IMR-90 (cell line): Measurements from ENCODE around the gene C1R. TPM values are rescaled to one million over a fixed set of nuclear protein-coding genes. Genes with fewer than 3 reads are reported as not detected.

Experiments used
- ATAC-seq: fragments of 200-7000 bp; cut with Tn5 transposase; 2 replicates; pipeline ENCODE4 v1.9.1; 2020; ENCODE audit warnings: low read depth, mild to moderate bottlenecking, moderate library complexity
- BruUV-seq: library from RNA; stranded (reverse); fragments of 400-500 nt; replicated peaks from 2 replicates; lab custom pipeline; 2021; lab: Mats Ljungman, UMichigan
- CTCF ChIA-PET: fragments of 300-600 bp; formaldehyde crosslinking; extraction: SDS; loops from one replicate; lab custom pipeline; 2021; ENCODE audit warnings: antibody characterized with exemption; lab: Yijun Ruan, JAX
- POLR2A ChIA-PET: fragments of 300-600 bp; sonication (Branson Sonifier 250); formaldehyde crosslinking; loops from one replicate; lab custom pipeline; 2022; ENCODE audit warnings: antibody characterized with exemption; ENCODE audit not compliant: unreplicated experiment; lab: Charles Lee
- DNase-seq: peaks from one replicate; pipeline ENCODE4 v3.0.0; 2013
- H2AFZ ChIP-seq: replicated peaks from 2 replicates; pipeline ENCODE3; 2013; ENCODE audit warnings: low read length, mild to moderate bottlenecking; ENCODE audit not compliant: poor library complexity
- H2AK5ac ChIP-seq: 2 replicates; pipeline ENCODE4 v1.6.1; 2013; ENCODE audit warnings: low read depth, low read length, inconsistent platforms
- H2AK9ac ChIP-seq: replicated peaks from 2 replicates; pipeline ENCODE3; 2013; ENCODE audit warnings: mild to moderate bottlenecking, low read depth, low read length, moderate library complexity; ENCODE audit not compliant: poor library complexity
- H2BK120ac ChIP-seq: 2 replicates; pipeline ENCODE4 v1.6.1; 2013; ENCODE audit warnings: low read depth, low read length, inconsistent platforms
- H2BK15ac ChIP-seq: 3 replicates; pipeline ENCODE4 v1.6.1; 2013; ENCODE audit warnings: low read depth, low read length, inconsistent platforms
- H2BK20ac ChIP-seq: 2 replicates; pipeline ENCODE4 v1.6.1; 2013; ENCODE audit warnings: low read depth, mild to moderate bottlenecking, inconsistent platforms, low read length, moderate library complexity
- H2BK5ac ChIP-seq: 2 replicates; pipeline ENCODE4 v1.6.1; 2013; ENCODE audit warnings: mild to moderate bottlenecking, low read depth, low read length, inconsistent platforms; ENCODE audit not compliant: poor library complexity, severe bottlenecking
- H3K14ac ChIP-seq: replicated peaks from 2 replicates; pipeline ENCODE4 v1.6.1; 2013; ENCODE audit warnings: low read depth, low read length, inconsistent platforms
- H3K18ac ChIP-seq: 2 replicates; pipeline ENCODE4 v1.6.1; 2013; ENCODE audit warnings: low read depth, low read length, control low read depth
- H3K23ac ChIP-seq: 2 replicates; pipeline ENCODE4 v1.6.1; 2013; ENCODE audit warnings: low read depth, low read length, inconsistent platforms
- H3K27ac ChIP-seq: 2 replicates; pipeline ENCODE4 v1.5.1; 2013; ENCODE audit warnings: mild to moderate bottlenecking, control low read depth, low read length; ENCODE audit not compliant: insufficient read depth
- H3K27me3 ChIP-seq: 2 replicates; pipeline ENCODE4 v1.6.1; 2013; ENCODE audit warnings: low read length; ENCODE audit not compliant: control insufficient read depth, insufficient read depth
- H3K36me3 ChIP-seq: 2 replicates; pipeline ENCODE4 v1.6.1; 2013; ENCODE audit warnings: low read length, mixed read lengths; ENCODE audit not compliant: control insufficient read depth, insufficient read depth
- H3K4ac ChIP-seq: 2 replicates; pipeline ENCODE4 v1.6.1; 2013; ENCODE audit warnings: low read depth, low read length, inconsistent platforms
- H3K4me1 ChIP-seq: 2 replicates; pipeline ENCODE4 v1.6.1; 2013; ENCODE audit warnings: low read length, mixed read lengths; ENCODE audit not compliant: control insufficient read depth, insufficient read depth
- H3K4me2 ChIP-seq: 2 replicates; pipeline ENCODE4 v1.6.1; 2013; ENCODE audit warnings: low read depth, mild to moderate bottlenecking, control low read depth, low read length, moderate library complexity
- H3K4me3 ChIP-seq: 2 replicates; pipeline ENCODE4 v1.5.1; 2013; ENCODE audit warnings: low read depth, mild to moderate bottlenecking, control low read depth, low read length, moderate library complexity; ENCODE audit not compliant: insufficient read depth
- H3K56ac ChIP-seq: 2 replicates; pipeline ENCODE4 v1.6.1; 2013; ENCODE audit warnings: low read length, inconsistent platforms; ENCODE audit not compliant: insufficient read depth; ENCODE audit errors: extremely low read depth
- H3K79me1 ChIP-seq, 2 experiments: 2 replicates each; pipeline ENCODE4 v1.6.1; 2013; ENCODE audit warnings: low read length in 2 of 2, inconsistent platforms in 1 of 2, low read depth in 1 of 2
- H3K9ac ChIP-seq: 2 replicates; pipeline ENCODE4 v1.6.1; 2013; ENCODE audit warnings: low read depth, low read length, control low read depth
- H3K9me1 ChIP-seq: 2 replicates; pipeline ENCODE4 v1.6.1; 2013; ENCODE audit warnings: low read length, inconsistent platforms; ENCODE audit not compliant: insufficient read depth
- H3K9me3 ChIP-seq: 2 replicates; pipeline ENCODE4 v1.6.1; 2013; ENCODE audit warnings: low read length; ENCODE audit not compliant: control insufficient read depth, insufficient read depth
- H4K20me1 ChIP-seq: 2 replicates; pipeline ENCODE4 v1.6.1; 2013; ENCODE audit warnings: low read length, inconsistent platforms; ENCODE audit not compliant: insufficient read depth
- H4K5ac ChIP-seq: 2 replicates; pipeline ENCODE4 v1.6.1; 2013; ENCODE audit warnings: mild to moderate bottlenecking, low read depth, low read length, control low read depth
- H4K8ac ChIP-seq, 2 experiments: 2 replicates each; pipeline ENCODE4 v1.6.1; 2013; ENCODE audit warnings: low read depth in 2 of 2, low read length in 2 of 2, control low read depth in 1 of 2, inconsistent platforms in 1 of 2
- H4K91ac ChIP-seq: 2 replicates; pipeline ENCODE4 v1.6.1; 2013; ENCODE audit warnings: low read depth, low read length, inconsistent platforms; ENCODE audit not compliant: insufficient read depth
- BHLHE40 ChIP-seq: fragments of 150-350 bp; IDR thresholded peaks from 2 replicates; pipeline ENCODE4 v1.6.1; 2016; ENCODE audit warnings: mild to moderate bottlenecking, low read depth, low read length
- CEBPB ChIP-seq: IDR thresholded peaks from 2 replicates; pipeline ENCODE4 v1.6.1; 2012; ENCODE audit warnings: low read depth, low read length, improper control_type of control experiment
- CHD1 ChIP-seq: IDR thresholded peaks from 2 replicates; pipeline ENCODE4 v1.6.1; 2012; ENCODE audit warnings: low read depth, low read length, improper control_type of control experiment
- CTCF ChIP-seq: conservative IDR thresholded peaks from 2 replicates; pipeline ENCODE4 v1.5.1; 2012; ENCODE audit warnings: mild to moderate bottlenecking, low read depth, low read length, improper control_type of control experiment
- ELK1 ChIP-seq: fragments of 150-350 bp; IDR thresholded peaks from 2 replicates; pipeline ENCODE4 v1.6.1; 2016; ENCODE audit warnings: low read depth, mild to moderate bottlenecking, low read length, moderate library complexity, borderline replicate concordance
- FOS ChIP-seq: fragments of 150-350 bp; IDR thresholded peaks from 2 replicates; pipeline ENCODE4 v1.6.1; 2016; ENCODE audit warnings: low read depth, low read length
- MAFK ChIP-seq: IDR thresholded peaks from 2 replicates; pipeline ENCODE4 v1.6.1; 2012; ENCODE audit warnings: low read depth, low read length, improper control_type of control experiment
- MAZ ChIP-seq: IDR thresholded peaks from 2 replicates; pipeline ENCODE4 v1.6.1; 2012; ENCODE audit warnings: low read depth, mild to moderate bottlenecking, low read length, improper control_type of control experiment, moderate library complexity, borderline replicate concordance
- MXI1 ChIP-seq: IDR thresholded peaks from 2 replicates; pipeline ENCODE4 v1.6.1; 2012; ENCODE audit warnings: low read depth, mild to moderate bottlenecking, low read length, moderate library complexity, borderline replicate concordance
- NFE2L2 ChIP-seq: fragments of 150-350 bp; IDR thresholded peaks from 2 replicates; pipeline ENCODE4 v1.6.1; 2016; ENCODE audit warnings: low read depth, mild to moderate bottlenecking, low read length
- POLR2A ChIP-seq: IDR thresholded peaks from 2 replicates; pipeline ENCODE4 v1.6.1; 2012; ENCODE audit warnings: mild to moderate bottlenecking, low read depth, low read length
- RAD21 ChIP-seq: IDR thresholded peaks from 2 replicates; pipeline ENCODE4 v1.6.1; 2012; ENCODE audit warnings: low read length, improper control_type of control experiment
- RCOR1 ChIP-seq: IDR thresholded peaks from 2 replicates; pipeline ENCODE4 v1.6.1; 2012; ENCODE audit warnings: mild to moderate bottlenecking, low read length, improper control_type of control experiment; ENCODE audit not compliant: insufficient replicate concordance
- RFX5 ChIP-seq: IDR thresholded peaks from 2 replicates; pipeline ENCODE4 v1.8.0; 2012; ENCODE audit warnings: low read depth, mild to moderate bottlenecking, low read length, moderate library complexity
- SMC3 ChIP-seq: fragments of 150-350 bp; IDR thresholded peaks from 2 replicates; pipeline ENCODE4 v1.6.1; 2016; ENCODE audit warnings: low read depth, mild to moderate bottlenecking, antibody characterized with exemption, low read length, moderate library complexity
- USF2 ChIP-seq: fragments of 150-350 bp; IDR thresholded peaks from 2 replicates; pipeline ENCODE4 v1.6.1; 2017; ENCODE audit warnings: mild to moderate bottlenecking, antibody characterized with exemption, low read length, low read depth
- WGBS, 2 experiments: methylation state at CpG; one replicate each; pipeline versions ENCODE4 v1.1.5 to v1.1.7; 2013; ENCODE audit warnings: missing lambda C conversion rate in 2 of 2; ENCODE audit not compliant: insufficient read length in 1 of 2; ENCODE audit errors: extremely low coverage in 2 of 2; 5-methylcytosine and 5-hydroxymethylcytosine counted together
- dilution Hi-C: fragments of 300-500 bp; cut with HindIII; formaldehyde crosslinking; loops from one replicate; pipeline ENCODE4 v1.14.3; 2018; ENCODE audit warnings: low sequenced_read_pairs; ENCODE audit not compliant: unreplicated experiment
- in situ Hi-C: fragments of 300-500 bp; cut with MboI; formaldehyde crosslinking; loops from 3 replicates; pipeline ENCODE4 v1.14.3; 2019; ENCODE audit warnings: low sequenced_read_pairs, inconsistent platforms, mixed read lengths
- intact Hi-C: fragments of 100-400 bp; cut with micrococcal nuclease; formaldehyde crosslinking; loops from 2 replicates; pipeline ENCODE4 v1.10.0; 2022
- polyA plus RNA-seq, 3 experiments: library from polyadenylated mRNA; depleted of rRNA; stranded (reverse); fragments of >200 nt; gene quantifications; 2 replicates each; pipeline ENCODE4 v1.2.3, GENCODE V29; 2012; ENCODE audit warnings: low replicate concordance in 1 of 3
- total RNA-seq: library from RNA; depleted of rRNA; stranded (reverse); fragments of >200 nt; gene quantifications from 2 replicates; pipeline ENCODE4 v1.2.3, GENCODE V29; 2012

The C1R gene
- total and polyA plus RNA-seq, 2 of the 4 experiments (the other 2 are of a cell fraction) = 38.4 to 165 TPM

- H3K27me3 ChIP-seq = no peaks in the 10 kb centered on the region
- H3K23ac ChIP-seq = no peak overlapping the region
- H3K14ac ChIP-seq = no peak overlapping the region
- H3K4me3 ChIP-seq = no peak overlapping the region
- peak overlapping the region; percentile 77; the same call in 1 of the 2 replicates for H2AK5ac ChIP-seq
- H3K79me1 ChIP-seq = peaks cover 0 to 3% of the 10 kb centered on the region in 2 experiments; a peak in 1 of 4 replicates
- H3K56ac ChIP-seq = no peak overlapping the region
- intact Hi-C loops (no loop called here), dilution Hi-C loops (no loop called here), in situ Hi-C loops (no loop called here)
- H3K9me1 ChIP-seq = peaks cover 21% of the 10 kb centered on the region
- H3K4me2 ChIP-seq = no peak overlapping the region
- H4K20me1 ChIP-seq = peaks cover 4% of the 10 kb centered on the region; the same call in 1 of the 2 replicates
- no peaks in the 10 kb centered on the region for H3K9me3 ChIP-seq
- no peak overlapping the region for H3K9ac ChIP-seq
- H3K36me3 ChIP-seq = peaks cover 26% of the 10 kb centered on the region
- H2BK120ac ChIP-seq = no peak overlapping the region
- peak overlapping the region; percentile 46; the same call in 1 of the 2 replicates for H3K18ac ChIP-seq
- no peak overlapping the region for H3K27ac ChIP-seq
- DNase-seq (no peak), ATAC-seq (no peak)
- WGBS, 2 experiments = no CpG with 5 or more reads among the region's 4 CpGs
- CTCF ChIA-PET = no interaction called here
- no peak overlapping the region for H2BK5ac ChIP-seq
- no peak overlapping the region for H4K8ac ChIP-seq
- no peak overlapping the region for H4K91ac ChIP-seq
- H4K5ac ChIP-seq = no peak overlapping the region
- no peak overlapping the region for H2AK9ac ChIP-seq
- H2AFZ ChIP-seq = no peak overlapping the region
- no peak overlapping the region for H3K4ac ChIP-seq
- no peak overlapping the region for H2BK20ac ChIP-seq
- H2BK15ac ChIP-seq = peak overlapping the region; percentile 59; the same call in 1 of the 3 replicates
- TF ChIP-seq BHLHE40 (no peak), CTCF (no peak), SMC3 (no peak), MAFK (no peak), FOS (no peak), USF2 (no peak), NFE2L2 (no peak), POLR2A (no peak), RAD21 (no peak), RCOR1 (no peak), ELK1 (no peak), MXI1 (no peak), RFX5 (no peak), CHD1 (no peak), MAZ (no peak), CEBPB (no peak)
- POLR2A ChIA-PET = no interaction called here
- no TSS peak for BruUV-seq
- H3K4me1 ChIP-seq = peaks cover 17% of the 10 kb centered on the region
Observed at GRCh38 chr12:7078163-7078562, 14.1 kb downstream of the C1R start.
